Stimulated activated CD4-positive, alpha-beta T cell treated with anti-CD3 and anti-CD28 coated beads, Interleukin-4, amount 100 ng/mL, for 1 hour (primary cell): ENCODE results near the gene TGIF1.
A peak's percentile ranks its signal among the peaks of the same experiment; 100 is the strongest.

Experiments used
- DNase-seq: peaks from one replicate; pipeline ENCODE4 v3.0.0-alpha.2; 2020

Gene TGIF1

GRCh38 chr18:3440341-3440740 lies 9.6 kb upstream of the TGIF1 start:
- DNase-seq: no peak

- DNase-seq: no peak
These were observed 8.7 kb upstream of the TGIF1 start for GRCh38 chr18:3441290-3441689.

GRCh38 chr18:3442919-3443318 lies 7.1 kb upstream of the TGIF1 start:
- DNase-seq: no peak

GRCh38 chr18:3444296-3444695 lies 5.7 kb upstream of the TGIF1 start:
- no peak for DNase-seq

GRCh38 chr18:3444954-3445353 lies 5.0 kb upstream of the TGIF1 start:
- DNase-seq: no peak

GRCh38 chr18:3447068-3447894 lies 2.7 kb upstream of the TGIF1 start:
- DNase-seq: peak; percentile 20

GRCh38 chr18:3447895-3448837 lies 1.8 kb upstream of the TGIF1 start:
- peak; percentile 71 for DNase-seq

GRCh38 chr18:3448838-3449511 lies 997 bp upstream of the TGIF1 start:
- peak; percentile 18 for DNase-seq

- peak; percentile 75 for DNase-seq
These were observed 410 bp upstream of the TGIF1 start for GRCh38 chr18:3449512-3450011.

GRCh38 chr18:3450799-3451182 lies 819 bp downstream of the TGIF1 start:
- no peak for DNase-seq

GRCh38 chr18:3451183-3451988 lies 1.4 kb downstream of the TGIF1 start:
- DNase-seq: peak; percentile 85

- DNase-seq: peak; percentile 38
These were observed 2.2 kb downstream of the TGIF1 start for GRCh38 chr18:3451989-3452749.

GRCh38 chr18:3452750-3453539 lies 3.0 kb downstream of the TGIF1 start:
- DNase-seq: no peak

GRCh38 chr18:3453540-3454364 lies 3.8 kb downstream of the TGIF1 start:
- peak; percentile 16 for DNase-seq

GRCh38 chr18:3454365-3455089 lies 4.6 kb downstream of the TGIF1 start:
- no peak for DNase-seq

GRCh38 chr18:3455090-3455635 lies 5.2 kb downstream of the TGIF1 start:
- DNase-seq: no peak

GRCh38 chr18:3455907-3456685 lies 6.1 kb downstream of the TGIF1 start:
- DNase-seq: no peak

- DNase-seq: no peak
These were observed 6.7 kb downstream of the TGIF1 start for GRCh38 chr18:3456686-3457069.
